Measurements from ENCODE around the gene IPO7.
A peak's percentile ranks its signal among the peaks of the same experiment; 100 is the strongest.
"Not testable (repeated sequence)": the region's sequence is repeated elsewhere in the genome, so short reads cannot be mapped to it uniquely, and the experiment has no call there.

The IPO7 gene

DNA sequence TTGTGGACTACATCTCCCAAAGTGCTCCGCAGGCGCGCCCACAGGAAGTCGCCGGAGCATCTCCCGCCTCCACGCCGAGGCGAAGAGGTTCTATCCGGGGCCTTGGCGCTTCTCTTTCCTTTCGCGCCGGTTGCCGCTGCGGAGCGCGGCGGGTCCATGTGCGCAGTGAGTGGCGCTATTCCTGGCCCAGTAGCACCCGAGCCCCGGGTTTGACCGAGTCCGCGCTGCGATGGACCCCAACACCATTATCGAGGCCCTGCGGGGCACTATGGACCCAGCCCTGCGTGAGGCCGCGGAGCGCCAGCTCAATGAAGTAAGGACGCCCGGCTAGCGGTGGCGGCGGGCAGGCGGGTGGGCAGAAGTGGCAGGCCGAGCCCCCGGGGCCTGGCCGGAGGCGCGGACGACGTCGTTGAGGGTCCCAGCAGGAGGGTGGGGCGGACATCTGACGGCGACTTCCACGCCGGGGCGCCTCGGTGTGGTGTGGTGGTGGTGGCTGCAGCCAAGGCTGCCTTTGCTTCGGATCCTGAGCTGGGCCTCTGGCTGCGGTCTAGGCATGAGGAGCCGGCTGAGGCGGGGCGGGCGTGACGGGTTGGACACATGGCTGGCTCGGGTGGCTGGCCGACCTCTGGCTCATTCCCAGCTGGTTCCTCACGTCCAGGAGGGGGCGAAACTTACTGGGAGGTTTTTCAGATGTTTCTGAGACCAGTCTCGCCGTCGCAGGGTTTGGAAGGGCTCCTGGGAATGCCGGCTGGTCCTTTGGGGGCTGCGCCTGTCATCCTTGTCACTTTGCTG lies at the start of gene IPO7:
TSS of gene IPO7 (plus strand) at position 118 of the 792 bp plus-strand sequence. CDS start at position 230, 112 bp downstream.
- peak; percentile 90 for DNase-seq (ENCODE audit: low read depth)

DNA sequence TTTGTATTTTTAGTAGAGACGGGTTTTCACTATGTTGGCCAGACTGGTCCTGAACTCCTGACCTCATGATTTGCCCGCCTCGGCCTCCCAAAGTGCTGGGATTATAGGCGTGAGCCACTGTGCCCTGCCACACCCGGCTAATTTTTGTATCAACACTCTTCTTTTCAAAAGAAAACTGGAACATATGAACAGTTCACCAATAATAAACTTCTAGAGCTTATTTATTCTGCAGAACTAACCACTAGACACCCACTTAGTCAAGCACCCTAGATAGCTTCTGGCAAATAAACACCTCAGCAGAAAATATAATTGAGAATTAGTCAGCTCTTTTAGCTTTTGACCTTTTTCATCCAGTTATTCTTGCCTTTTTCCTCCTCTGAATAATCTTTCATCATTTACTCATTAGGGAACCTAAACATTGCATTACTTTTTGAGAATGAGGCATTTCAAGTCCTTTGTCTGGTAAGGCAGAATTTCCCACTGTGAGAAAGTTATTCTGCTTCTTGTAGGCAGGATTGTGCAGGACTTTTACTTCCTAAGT lies 42.7 kb upstream of the IPO7 start:
- DNase-seq (ENCODE audit: low read depth): no peak

DNA sequence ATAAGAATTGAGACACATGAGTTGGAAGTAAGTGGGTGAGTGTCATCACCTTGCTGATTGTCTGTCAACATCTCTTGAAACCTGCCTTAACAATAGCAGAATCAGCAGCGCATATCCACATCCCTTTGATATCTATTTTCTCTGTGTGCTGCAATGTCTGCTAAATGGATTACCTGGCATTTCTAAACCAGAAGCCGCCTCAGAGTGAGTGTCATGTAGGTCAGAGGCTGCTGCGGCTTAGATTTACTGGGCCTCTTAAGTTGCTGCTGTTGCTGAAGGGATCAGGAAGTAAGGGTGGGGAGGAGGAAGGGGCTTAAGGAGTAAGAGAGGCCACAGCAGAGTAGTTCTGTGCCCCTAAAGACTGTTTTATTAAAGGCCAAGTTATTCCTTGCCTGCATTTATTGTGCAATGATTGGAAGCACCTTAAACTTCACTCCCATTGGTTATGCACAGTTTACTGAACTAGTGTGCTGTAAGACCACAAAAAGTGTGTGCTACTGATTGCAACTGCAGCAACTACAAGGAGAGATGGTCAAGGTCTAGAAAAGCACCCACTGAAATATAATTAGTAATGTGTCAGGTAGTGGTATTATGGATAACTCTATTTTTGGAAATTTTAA lies 40.3 kb upstream of the IPO7 start:
- no peak for DNase-seq (ENCODE audit: low read depth)

DNA sequence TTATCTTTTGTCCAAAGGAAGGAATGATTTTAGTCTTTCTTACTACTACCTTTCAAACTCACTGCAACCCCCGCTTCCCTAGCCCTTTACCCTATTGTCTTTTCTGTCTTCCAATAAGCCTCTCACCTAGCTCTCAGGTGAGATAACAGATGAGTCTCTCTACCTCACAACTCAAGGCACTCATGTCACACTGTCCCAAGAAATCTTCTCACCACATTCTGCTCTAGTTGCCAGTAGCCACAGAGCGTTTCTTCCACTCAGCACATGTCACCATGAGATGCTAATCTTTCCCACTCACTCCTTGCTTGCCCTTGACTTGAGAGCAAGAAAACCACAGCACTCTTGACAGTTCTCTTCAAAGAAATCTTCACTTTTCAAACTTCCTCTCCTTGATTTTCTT lies 37.4 kb upstream of the IPO7 start:
- no peak for DNase-seq (ENCODE audit: low read depth)

DNA sequence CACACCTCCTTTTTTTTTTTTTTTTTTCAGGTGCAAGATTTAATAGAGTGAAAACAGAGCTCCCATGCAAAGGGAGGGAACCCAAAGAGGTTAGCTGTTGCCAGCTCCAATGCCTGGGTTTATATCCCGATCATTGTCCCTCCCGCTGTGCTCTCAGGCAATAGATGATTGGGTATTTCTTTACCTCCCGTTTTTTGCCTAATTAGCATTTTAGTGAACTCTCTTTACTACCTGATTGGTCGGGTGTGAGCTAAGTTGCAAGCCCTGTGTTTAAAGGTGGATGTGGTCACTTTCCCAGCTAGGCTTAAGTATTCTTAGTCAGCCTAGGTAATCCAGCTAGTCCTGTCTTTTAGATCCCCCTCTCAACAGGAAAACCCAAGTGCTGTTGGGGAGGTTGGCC lies 36.7 kb upstream of the IPO7 start:
- not testable (repeated sequence) for DNase-seq (ENCODE audit: low read depth)

DNA sequence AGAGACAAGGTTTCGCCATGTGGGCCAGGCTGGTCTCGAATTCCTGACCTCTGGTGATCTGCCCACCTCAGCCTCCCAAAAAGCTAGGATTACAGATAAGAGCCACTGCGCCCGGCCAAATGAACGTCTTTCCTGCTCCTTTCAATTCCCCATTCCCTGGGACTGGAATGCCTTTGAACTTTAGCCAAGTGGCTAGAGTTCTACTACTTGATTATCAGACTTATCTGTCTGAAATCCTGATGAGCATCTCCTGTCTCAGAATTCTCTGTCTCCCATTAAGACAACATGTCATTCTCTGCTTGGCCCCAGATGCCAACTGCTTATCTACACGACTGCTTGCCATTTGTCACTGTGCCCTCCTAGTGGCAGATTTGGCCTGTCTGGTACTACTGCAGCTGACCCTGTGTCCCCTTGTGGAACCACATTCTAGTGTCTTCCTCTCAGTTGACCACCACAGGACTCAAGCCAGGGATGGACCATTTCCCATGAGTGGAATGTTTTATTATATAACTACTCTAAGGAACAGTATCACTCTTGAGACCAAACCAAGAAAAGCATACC lies 33.1 kb upstream of the IPO7 start:
- no peak for DNase-seq (ENCODE audit: low read depth)

DNA sequence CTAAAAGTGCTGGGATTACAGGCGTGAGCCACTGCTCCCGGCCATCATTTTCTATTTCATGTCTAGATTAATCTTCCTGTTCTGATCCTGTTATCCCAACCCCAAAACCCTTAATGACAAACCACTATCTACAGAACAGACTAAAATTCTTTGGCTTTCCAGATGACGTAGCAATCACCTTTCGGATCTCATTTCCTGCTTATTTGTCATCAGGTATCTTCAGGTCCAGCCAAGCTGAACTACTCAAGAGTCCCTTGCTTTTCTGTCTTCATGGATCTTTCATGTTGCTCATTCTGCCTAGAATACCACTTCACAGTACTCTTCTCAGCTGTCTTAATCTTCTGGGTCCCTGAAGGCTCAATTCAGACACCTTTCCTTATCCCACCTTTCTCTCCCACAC lies 27.4 kb upstream of the IPO7 start:
- DNase-seq (ENCODE audit: low read depth): no peak

DNA sequence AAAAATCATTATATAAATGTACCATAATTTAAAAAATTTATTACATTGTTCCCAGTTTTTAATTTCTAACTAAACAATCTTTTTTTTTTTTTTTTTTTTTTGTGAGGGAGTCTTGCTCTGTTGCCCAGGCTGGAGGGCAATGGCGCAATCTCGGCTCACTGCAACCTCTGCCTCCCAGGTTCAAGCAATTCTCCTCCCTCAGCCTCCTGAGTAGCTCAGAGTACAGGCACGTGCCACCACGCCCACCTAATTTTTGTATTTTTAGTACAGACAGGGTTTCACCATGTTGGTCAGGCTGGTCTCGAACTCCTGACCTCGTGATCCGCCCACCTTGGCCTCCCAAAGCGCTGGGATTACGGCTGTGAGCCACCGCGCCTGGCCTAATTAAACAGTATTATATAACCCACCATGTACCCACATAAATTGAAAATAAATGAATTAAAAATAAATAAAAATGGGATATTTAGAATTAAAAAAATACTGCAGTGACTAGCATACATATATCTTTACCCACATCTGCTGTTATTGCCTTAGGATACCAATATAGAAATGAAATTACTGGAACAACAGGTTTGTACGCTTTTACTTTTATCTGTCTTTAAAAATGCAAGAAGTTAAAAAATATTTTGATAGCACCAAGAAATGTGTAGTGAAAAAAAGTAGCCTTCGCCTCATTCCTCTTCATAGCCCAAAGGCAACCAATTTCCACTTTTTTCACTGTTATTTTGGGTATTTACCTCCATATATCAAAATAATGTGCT lies 23.4 kb upstream of the IPO7 start:
- not testable (repeated sequence) for DNase-seq (ENCODE audit: low read depth)

DNA sequence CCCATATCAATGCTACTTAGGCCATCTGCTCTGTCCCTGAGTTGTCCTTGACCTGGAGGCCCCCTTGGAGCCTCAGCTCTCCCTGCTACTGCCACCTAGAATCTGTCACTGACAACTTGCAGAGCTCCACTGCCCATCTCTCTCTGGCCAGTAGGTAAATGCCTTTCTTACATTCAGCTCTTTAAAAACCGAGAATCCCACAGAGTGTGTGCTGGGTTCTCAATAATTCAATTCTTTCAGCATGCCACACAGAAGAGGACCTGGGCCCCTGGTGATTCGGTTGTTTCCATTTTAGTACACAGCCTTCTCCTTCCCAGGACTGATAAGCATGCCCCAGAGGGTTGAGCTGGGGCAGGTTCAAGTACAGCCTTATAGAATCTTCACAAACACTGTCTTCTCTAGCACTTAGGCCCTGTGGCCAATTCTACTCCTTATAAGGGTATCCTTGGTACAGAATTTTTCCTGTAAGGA lies 22.0 kb upstream of the IPO7 start:
- no peak for DNase-seq (ENCODE audit: low read depth)

DNA sequence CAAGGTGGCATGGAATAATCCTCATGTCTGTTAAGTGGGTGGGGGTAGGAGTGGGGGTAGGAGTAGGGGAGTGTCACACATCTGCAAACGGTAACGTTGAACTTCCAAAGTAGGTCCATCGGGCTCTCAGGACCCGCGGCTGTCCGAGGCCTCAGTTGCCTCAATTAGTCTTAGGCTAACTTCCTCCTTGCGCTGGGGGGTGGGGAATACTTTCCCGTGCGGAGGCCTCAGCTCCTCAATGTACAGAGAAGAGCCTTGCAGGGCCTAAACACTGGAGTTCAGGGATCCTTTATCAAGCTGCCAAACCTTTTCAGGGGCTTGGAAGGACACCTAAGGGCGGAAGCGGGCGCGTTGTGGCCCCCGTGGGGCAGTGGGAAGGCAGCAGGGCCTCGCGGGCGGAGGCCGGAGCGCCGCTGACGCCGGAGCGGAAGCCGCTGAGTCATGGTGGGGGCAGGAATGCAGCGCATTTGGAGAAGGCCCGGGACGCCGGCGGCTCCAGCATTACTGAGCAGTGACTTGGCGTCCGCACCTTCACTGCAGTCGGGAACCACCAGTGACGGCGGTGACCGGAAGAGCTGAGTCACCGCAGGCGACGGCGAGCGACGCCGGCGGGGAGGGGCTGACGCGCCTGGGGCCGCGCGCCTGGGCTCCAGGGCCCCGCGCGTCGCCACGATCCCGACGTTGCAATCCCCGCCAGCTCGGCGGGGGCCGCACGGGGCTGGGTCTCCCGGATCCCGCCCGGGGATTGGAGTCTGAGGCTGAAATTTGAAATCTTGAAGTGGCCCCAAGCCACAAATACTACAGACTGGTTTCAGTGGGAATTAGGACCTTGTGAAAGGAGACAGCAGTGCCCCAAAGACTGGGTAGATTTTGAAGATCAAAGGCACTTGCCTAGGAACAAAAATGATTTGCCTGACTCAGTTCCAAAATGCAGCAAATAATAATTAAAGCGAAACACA lies 20.2 kb upstream of the IPO7 start:
- DNase-seq (ENCODE audit: low read depth): peak; percentile 91

DNA sequence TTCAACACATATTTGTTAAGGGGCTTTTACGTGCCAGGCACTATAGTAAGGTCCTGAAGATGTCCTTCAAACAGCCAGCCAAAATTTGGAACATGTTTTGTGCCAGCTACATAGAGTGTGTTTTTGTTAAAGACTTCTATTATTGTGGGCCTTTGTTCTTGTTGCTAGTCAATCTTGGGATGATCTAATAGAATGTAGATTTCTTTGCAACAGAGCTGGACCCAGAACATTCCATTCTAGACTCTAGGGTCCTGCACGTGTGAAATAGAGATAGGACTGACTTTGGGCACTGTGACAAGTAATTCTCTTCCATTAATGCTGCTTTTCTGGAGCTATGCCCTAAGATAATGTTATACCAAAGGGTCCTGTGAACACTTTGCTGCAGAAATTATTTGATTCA lies 16.9 kb upstream of the IPO7 start:
- peak; percentile 31 for DNase-seq (ENCODE audit: low read depth)

DNA sequence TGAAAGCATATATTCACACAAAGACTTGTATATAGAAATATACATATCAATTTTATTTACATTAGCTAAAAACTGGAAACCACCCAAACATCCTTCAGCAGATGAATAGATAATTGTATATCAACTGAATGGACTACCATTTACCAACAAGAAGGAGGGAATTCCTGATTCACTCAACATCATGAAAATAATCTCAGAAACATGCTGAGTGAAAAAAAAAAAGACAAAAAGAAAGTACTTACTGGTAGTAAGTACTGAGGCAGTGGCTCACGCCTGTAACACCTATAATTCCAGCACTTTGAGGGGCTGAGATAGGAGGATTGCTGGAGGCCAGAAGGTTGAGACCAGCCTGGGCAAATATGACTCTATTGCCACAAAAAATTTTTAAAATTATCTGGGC lies 7.4 kb upstream of the IPO7 start:
- no peak for DNase-seq (ENCODE audit: low read depth)

DNA sequence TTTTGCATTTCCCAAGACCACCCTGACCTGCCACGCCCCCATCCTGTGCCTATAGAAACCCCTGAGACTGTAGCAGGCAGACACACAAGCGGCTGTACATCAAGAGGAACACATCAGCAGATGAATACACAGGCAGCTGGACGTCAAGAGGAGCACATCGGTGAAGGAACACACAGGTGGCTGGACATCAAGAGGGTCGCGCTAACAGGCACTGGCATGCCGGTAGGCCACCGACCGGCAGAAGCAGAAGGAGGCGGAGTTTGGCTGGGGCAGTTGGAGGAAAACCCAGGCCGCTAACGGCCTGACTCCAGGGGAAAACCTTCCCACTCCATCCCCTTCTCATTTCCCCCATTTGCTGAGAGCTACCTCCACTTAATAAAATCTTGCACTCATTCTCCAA lies 5.4 kb upstream of the IPO7 start:
- no peak for DNase-seq (ENCODE audit: low read depth)

DNA sequence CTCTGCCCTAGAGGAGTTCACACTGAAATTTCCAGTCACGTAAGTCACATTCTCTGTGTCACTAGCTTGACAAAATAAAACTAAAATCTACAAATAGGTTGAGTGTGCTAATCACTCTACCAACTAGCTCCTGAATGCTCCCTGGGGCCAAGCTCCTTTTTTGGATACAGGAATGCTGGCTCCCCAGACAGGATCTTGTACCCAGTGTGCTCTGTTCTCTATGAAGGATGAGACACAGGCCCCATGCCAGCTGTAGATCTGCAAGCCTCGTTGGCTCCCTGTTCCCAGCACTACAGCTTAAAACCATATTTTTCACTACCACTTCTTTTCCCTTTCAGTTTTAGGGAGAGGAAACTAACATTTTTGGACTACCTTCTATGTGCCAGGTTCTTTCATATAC lies 3.7 kb upstream of the IPO7 start:
- DNase-seq (ENCODE audit: low read depth): no peak

DNA sequence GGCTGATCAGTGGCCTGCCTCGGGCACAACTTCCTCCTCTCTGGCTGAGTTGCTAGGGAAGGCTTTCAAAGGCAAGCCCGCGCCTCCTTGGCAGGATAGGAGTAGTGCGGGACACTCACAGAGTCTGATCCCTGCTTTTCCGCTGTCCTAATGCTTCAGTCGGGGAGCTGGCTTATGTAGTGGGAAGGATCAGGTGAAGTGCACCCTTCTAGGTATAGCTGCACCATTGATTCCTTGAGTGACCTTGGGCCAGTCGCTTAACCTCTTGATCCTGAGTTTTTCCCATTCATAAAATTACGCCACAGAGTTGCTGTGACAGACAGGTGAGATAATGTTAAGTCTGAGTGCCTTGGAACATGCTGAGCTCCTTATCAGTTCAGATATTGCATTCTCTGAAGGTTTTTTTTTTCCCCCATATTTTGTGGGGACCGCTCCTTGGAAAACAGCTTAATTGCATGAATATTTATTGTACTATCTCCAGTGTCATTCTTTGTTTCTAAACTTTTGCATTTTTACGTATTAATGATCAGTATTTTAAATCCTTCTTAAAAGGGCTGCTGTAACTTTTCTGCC lies 961 bp downstream of the IPO7 start:
- DNase-seq (ENCODE audit: low read depth): peak; percentile 38

DNA sequence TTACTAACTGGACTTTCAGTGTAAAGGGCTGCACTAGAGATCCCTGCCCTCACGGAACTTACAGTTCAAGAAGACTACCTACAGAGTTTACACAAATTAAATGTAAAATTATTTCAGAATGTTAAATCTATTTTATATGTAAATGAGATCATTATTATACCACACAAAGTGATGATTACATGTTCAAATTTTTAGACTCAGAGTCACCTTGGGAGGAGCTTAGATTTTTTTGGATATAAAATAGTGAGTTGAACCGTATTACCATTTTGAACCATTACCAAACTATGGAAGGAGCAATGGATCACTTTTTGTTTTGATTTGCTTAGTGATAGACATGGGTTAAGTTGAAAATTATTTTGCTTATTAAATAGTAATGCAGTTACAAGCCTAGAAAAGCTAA lies 1.6 kb downstream of the IPO7 start:
- no peak for DNase-seq (ENCODE audit: low read depth)

DNA sequence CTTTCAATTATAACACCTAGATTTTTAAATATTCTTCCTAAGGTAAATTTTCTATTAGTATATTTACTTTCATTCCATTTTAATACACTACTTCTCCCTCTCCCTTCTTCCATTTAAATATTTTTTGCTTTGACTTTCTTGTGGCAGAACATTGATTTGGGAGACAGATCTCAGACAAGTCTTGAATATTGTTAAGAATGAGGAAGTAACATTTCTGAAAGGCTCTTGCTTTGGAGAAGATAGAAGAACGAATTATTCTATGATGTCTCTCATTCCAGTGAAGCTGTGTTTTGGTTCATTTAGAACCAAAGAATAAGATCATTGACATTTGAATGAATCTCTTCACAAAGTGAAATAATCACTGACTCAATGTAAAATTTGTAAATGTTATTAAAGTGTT lies 2.4 kb downstream of the IPO7 start:
- no peak for DNase-seq (ENCODE audit: low read depth)

DNA sequence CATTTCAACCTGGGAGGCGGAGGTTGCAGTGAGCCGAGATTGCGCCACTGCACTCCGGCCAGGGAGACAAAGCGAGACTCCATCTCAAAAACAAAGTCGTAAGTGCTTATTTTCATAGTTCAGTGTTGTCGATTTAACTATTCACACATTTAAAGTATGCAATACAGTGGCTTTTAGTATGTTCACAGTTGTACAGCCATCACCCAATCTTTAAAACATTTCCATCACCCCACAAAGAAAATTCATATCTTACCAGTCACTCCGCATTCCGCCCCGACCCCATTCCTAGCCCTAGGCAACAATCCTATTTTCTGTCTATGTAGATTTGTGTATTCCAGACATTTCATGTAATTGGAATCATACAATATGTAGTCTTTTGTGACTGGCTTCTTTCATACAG lies 11.9 kb downstream of the IPO7 start:
- no peak for DNase-seq (ENCODE audit: low read depth)

DNA sequence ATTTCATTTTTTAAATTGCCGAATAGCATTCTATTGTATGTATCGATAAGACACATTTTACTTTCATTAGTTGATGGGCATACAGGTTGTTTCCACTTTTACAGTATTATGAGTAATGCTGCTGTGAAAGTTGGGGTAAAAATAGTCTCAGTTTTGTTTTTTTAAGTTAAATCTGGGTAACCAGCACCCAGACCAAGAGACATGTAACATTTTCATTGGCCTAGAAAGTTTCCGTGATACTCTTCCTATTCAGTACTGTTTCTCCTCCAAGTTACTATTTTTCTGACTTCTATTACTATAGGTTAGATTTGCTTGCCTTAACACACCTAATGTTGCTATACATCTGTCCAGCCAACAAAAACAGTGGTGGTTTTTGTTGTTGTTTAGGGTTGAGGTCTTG lies 12.3 kb downstream of the IPO7 start:
- DNase-seq (ENCODE audit: low read depth): no peak

DNA sequence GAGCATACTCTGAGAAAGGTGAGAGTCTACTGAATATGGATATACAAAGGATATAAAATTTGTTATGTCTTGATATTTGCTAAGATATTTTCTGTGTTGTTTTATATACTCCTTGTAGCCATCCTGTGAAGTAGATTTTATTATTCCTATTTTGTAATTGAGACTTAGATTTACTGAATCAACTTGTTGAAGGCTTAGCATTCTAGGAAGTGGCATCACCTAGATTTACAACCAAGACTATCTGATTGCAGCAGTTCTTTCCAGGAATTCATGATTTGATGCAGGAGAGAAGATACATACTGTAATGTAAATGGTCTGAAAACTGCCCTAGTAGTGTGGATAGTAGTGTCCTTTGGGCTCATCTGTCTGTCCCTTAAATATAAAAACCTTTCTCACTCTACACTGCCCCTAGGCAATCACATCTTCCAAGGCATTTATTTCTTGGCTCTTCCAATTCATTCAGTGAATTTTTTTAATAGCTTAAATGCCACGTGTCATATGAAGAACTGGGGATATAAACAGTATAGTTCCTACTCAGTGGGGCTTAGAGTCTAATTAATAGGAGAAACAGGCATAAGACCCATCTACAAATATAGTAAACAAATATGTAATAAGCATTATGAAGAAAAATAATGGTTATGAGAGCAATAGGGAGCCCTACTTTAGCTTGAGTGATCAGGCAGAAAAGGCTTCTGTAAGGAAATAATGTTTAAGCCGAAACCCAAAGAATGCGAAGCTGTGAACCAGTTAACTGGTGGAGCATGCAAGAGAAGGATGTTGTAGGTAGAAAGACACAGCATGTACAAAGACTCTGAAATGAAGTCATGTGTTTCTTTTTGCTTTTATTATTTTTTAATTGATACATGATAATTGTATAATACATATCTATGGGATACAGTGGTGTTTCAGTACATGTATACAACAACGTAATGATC lies 13.6 kb downstream of the IPO7 start:
- peak; percentile 54 for DNase-seq (ENCODE audit: low read depth)

Measured in amniotic epithelial cell (primary cell).